Measurements from ENCODE around the gene RUSC2.
A peak's percentile ranks its signal among the peaks of the same experiment; 100 is the strongest.

Gene RUSC2

DNA sequence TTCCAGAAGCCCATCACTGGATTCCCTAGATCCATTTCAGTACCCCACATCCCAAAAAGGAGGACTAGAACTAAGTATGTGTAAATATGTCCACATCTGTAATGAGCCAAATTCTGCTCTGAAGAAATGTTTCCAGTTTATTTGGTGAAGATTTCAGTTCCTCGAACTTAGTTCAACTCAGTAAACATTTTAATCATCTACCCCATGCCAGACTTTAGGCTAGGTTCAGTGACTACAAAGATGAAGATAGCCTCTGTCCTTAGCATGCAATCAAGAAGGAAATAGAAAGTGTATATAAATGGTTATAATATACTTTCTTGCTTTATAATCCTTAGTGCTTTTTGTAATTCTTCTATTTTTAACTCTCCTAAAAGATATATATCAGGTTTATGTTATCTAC, 21.5 kb downstream of the RUSC2 start:
- Histone ChIP-seq H3K27me3 (ENCODE audit: insufficient read depth, low read length, poor library complexity) (peaks cover 19% of the 10 kb centered on the region), H3K9ac (ENCODE audit: low read depth, low read length) (no peak overlapping the region), H3K79me2 (ENCODE audit: insufficient read depth, low read length) (no peaks in the 10 kb centered on the region), H4K20me1 (ENCODE audit: insufficient read depth, low read length) (no peaks in the 10 kb centered on the region), H3K36me3 (ENCODE audit: insufficient read depth, low read length) (no peaks in the 10 kb centered on the region), H3K9me3 (ENCODE audit: insufficient read depth, low read length, severe bottlenecking) (no peaks in the 10 kb centered on the region), H3K4me2 (ENCODE audit: insufficient read depth, low read length) (no peak overlapping the region), H3K4me1 (ENCODE audit: insufficient read depth, low read length) (no peaks in the 10 kb centered on the region), H2AFZ (ENCODE audit: low read depth, low read length) (no peak overlapping the region), H3K4me3 (ENCODE audit: low read depth in 1 of 2, low read length in 2 of 2) (no peak overlapping the region), H3K27ac (ENCODE audit: low read length) (no peak overlapping the region)
- TF ChIP-seq EZH2 (IDR thresholded peaks at IDR 0.05; ENCODE audit: borderline replicate concordance, low read depth, low read length, severe bottlenecking) = no peak
- TF ChIP-seq, protein P1, sequence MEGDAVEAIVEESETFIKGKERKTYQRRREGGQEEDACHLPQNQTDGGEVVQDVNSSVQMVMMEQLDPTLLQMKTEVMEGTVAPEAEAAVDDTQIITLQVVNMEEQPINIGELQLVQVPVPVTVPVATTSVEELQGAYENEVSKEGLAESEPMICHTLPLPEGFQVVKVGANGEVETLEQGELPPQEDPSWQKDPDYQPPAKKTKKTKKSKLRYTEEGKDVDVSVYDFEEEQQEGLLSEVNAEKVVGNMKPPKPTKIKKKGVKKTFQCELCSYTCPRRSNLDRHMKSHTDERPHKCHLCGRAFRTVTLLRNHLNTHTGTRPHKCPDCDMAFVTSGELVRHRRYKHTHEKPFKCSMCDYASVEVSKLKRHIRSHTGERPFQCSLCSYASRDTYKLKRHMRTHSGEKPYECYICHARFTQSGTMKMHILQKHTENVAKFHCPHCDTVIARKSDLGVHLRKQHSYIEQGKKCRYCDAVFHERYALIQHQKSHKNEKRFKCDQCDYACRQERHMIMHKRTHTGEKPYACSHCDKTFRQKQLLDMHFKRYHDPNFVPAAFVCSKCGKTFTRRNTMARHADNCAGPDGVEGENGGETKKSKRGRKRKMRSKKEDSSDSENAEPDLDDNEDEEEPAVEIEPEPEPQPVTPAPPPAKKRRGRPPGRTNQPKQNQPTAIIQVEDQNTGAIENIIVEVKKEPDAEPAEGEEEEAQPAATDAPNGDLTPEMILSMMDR (IDR thresholded peaks at IDR 0.05; ENCODE audit: borderline replicate concordance, extremely low read depth, low read length, poor library complexity, severe bottlenecking) = no peak
- DNase-seq (no peak), ATAC-seq (ENCODE audit: insufficient read depth, low read depth) (no peak)

DNA sequence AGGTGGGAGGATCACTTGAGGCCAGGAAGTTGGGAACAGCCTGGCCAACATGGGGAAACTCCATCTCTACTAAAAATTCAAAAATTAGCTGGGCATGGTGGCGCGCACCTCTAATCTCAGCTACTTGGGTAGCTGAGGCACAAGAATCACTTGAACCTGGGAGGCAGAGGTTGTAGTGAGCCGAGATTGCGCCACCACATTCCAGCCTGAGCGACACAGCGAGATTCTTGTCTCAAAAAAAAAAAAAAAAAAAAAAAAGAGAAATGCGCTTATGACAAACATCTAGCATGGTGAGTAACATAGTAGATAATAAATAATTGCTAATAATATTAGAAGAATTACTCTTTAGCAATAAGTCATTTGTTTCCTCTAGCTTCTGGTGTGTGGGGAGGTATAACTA, 25.9 kb downstream of the RUSC2 start:
- Histone ChIP-seq H3K4me2 (ENCODE audit: insufficient read depth, low read length) (no peak overlapping the region), H3K36me3 (ENCODE audit: insufficient read depth, low read length) (no peaks in the 10 kb centered on the region), H3K27ac (ENCODE audit: low read length) (no peak overlapping the region), H3K79me2 (ENCODE audit: insufficient read depth, low read length) (no peaks in the 10 kb centered on the region), H4K20me1 (ENCODE audit: insufficient read depth, low read length) (no peaks in the 10 kb centered on the region), H2AFZ (ENCODE audit: low read depth, low read length) (no peak overlapping the region), H3K4me1 (ENCODE audit: insufficient read depth, low read length) (no peaks in the 10 kb centered on the region), H3K9ac (ENCODE audit: low read depth, low read length) (no peak overlapping the region), H3K9me3 (ENCODE audit: insufficient read depth, low read length, severe bottlenecking) (no peaks in the 10 kb centered on the region), H3K4me3 (ENCODE audit: low read depth in 1 of 2, low read length in 2 of 2) (no peak overlapping the region), H3K27me3 (ENCODE audit: insufficient read depth, low read length, poor library complexity) (peaks cover 11% of the 10 kb centered on the region)
- DNase-seq (no peak), ATAC-seq (ENCODE audit: insufficient read depth, low read depth) (no peak)
- no peak for TF ChIP-seq EZH2 (IDR thresholded peaks at IDR 0.05; ENCODE audit: borderline replicate concordance, low read depth, low read length, severe bottlenecking)
- TF ChIP-seq, protein P1 (IDR thresholded peaks at IDR 0.05; ENCODE audit: borderline replicate concordance, extremely low read depth, low read length, poor library complexity, severe bottlenecking) = no peak

DNA sequence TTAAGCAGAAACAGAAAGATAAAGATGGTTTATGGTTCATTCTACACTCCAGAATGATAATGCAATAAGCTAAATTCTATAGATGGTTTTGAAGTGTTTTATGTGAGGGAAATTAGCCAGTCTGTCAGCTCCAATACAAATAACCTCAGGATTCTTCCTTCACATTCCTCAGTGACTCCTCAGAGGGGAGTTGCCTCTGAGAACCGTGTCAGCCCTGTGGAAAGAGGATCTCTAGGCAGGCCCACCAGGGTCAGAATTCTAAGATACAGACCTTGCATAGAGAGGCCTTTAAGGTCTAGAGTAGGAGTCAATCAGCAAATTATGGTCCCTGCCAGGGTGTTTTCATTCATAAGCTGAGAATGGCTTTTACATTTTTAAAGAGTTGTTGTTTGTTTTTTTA, 26.6 kb downstream of the RUSC2 start:
- ATAC-seq (ENCODE audit: insufficient read depth, low read depth) = no peak

More for the DNA sequence above, 26.6 kb downstream of the RUSC2 start:
- Histone ChIP-seq H3K79me2 (ENCODE audit: insufficient read depth, low read length) (no peaks in the 10 kb centered on the region), H3K4me2 (ENCODE audit: insufficient read depth, low read length) (no peak overlapping the region), H3K4me3 (ENCODE audit: low read depth in 1 of 2, low read length in 2 of 2) (no peak overlapping the region), H4K20me1 (ENCODE audit: insufficient read depth, low read length) (no peaks in the 10 kb centered on the region), H3K4me1 (ENCODE audit: insufficient read depth, low read length) (no peaks in the 10 kb centered on the region), H3K9ac (ENCODE audit: low read depth, low read length) (no peak overlapping the region), H3K9me3 (ENCODE audit: insufficient read depth, low read length, severe bottlenecking) (no peaks in the 10 kb centered on the region), H3K36me3 (ENCODE audit: insufficient read depth, low read length) (no peaks in the 10 kb centered on the region), H3K27me3 (ENCODE audit: insufficient read depth, low read length, poor library complexity) (peaks cover 7% of the 10 kb centered on the region), H3K27ac (ENCODE audit: low read length) (no peak overlapping the region), H2AFZ (ENCODE audit: low read depth, low read length) (peak overlapping the region; percentile 49; the same call in 1 of the 2 replicates)
- no peak for TF ChIP-seq EZH2 (IDR thresholded peaks at IDR 0.05; ENCODE audit: borderline replicate concordance, low read depth, low read length, severe bottlenecking)
- TF ChIP-seq, protein P1 (IDR thresholded peaks at IDR 0.05; ENCODE audit: borderline replicate concordance, extremely low read depth, low read length, poor library complexity, severe bottlenecking) = no peak
- DNase-seq = no peak

Data from DND-41 (cell line).